Stimulated activated CD4-positive, alpha-beta T cell treated with anti-CD3 and anti-CD28 coated beads, Interleukin-15, amount 100 ng/mL, for 1 hour (primary cell): Measurements from ENCODE around the gene PKM.

Experiments
- DNase-seq, 2 donors: peaks; one replicate each; pipeline ENCODE4 v3.0.0-alpha.2; 2020; ENCODE audit warnings: low read depth in 1 of 2, low spot score in 1 of 2

The PKM gene

DNA sequence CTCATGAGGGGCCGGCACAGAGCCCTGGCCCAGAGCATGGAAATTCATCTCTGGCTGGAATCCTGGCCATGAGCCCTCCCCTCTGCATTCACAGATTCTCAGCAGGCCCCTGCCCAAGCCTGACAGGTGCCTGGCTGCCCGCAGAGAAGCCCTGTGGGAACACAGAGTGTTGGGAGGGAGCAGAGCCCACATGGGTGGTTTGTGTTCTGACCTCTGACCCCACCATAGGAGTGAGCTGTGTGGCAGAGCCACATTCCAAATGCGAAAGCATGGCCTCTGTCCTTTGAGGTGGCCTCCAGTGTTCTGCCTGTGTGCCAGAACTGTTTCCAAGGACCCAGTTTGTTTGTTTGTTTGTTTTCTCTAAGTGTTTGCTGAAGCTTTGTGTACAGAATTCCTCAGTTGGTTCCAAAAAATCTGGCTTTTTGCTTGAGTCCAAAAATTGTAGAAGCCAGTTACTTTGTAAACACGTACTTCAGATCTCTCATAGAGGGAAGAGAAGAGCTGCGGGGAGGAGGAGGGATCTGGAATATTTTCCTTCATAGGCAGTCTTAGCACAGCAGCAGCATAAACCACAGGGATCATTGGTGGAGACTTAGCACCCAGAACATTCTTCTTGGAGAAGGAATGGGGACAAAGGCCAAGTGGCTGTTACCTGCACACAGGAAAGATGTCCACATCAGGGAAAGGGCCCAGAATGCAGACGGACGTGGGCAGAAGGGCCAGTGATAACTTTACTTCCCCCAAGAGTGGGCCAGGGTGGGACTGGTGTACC, 69.4 kb downstream of the PKM start:
- no peak for DNase-seq

DNA sequence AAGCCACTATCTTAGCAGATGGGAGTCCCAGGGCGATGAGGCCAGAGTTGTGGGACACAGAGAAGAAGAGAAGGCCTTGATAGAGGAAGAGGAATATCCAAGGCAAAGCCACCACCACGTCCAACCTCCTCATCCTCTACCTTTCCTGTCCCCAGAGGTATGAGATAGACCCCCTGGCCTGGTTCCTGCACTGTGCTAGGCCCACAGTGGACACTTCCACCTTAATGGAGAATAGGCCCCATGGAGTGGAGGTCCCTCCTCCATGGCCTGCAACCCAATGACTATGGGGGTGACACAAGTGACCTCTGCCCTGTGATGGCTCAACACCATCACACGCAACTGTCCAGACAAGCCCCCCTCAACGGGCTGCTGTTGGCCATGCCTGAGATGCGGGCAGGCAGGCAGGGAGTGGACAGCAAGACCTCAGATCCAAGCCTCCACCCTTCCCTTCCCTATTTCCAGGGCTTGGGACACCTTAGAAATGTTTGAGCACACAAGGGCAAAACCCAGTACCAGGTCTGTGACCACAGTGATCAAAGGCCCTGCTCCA, 70.2 kb downstream of the PKM start:
- no peak for DNase-seq

- no peak for DNase-seq
Measured at GRCh38 chr15:72156928-72157327, 74.1 kb downstream of the PKM start.

DNA sequence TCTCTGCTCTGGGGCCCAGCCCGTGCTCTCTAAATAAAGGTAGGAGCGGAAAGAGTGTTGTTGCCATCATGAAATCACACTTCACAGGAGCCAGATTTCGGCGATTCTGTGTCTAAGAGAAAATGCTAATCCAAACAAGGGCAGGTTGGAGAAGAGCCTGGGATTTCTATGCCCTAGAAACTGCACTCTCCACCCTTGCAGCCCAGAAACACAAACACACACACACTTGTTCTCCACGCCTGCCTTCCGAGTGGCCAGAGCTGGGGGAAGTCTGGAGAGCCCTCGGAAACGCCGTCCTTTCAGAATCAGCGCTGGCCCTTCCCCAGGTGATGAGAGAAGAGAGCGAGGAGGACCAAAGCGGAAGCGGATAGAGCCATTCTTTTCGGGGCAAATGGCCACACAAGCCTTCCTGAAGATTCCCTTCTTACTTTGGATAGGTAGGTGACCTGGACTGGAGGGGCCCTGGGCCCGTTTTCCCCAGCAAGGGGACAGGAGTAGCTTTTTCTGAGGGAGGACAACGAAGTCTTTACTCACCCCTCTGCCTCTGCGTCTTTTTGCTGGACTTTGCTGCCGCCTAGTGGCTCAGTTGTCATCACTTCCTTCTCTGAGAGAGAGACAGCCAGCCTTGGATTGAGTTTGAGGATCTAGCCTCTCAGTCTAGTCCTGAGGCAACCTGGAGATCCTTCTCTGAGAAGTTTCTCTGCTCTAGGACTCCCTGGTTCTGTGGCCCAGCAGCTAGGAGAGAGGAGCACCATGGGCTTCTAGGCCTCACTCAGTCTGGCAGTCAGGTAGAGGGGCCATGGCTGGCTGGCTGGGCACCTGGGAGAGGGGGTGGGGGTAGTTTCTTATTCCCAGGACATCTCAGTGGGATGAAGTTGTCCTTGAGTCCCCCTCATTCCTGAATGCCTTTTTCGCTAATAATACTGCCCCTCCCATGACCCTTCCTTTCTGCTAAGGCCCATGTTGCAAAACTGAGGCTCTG, 75.1 kb downstream of the PKM start:
- peak; percentile 56 to 74 for DNase-seq

- no peak for DNase-seq
Measured at GRCh38 chr15:72155003-72155621, 75.9 kb downstream of the PKM start.

GRCh38 chr15:72154316-72154715, 76.7 kb downstream of the PKM start:
- DNase-seq = no peak

DNA sequence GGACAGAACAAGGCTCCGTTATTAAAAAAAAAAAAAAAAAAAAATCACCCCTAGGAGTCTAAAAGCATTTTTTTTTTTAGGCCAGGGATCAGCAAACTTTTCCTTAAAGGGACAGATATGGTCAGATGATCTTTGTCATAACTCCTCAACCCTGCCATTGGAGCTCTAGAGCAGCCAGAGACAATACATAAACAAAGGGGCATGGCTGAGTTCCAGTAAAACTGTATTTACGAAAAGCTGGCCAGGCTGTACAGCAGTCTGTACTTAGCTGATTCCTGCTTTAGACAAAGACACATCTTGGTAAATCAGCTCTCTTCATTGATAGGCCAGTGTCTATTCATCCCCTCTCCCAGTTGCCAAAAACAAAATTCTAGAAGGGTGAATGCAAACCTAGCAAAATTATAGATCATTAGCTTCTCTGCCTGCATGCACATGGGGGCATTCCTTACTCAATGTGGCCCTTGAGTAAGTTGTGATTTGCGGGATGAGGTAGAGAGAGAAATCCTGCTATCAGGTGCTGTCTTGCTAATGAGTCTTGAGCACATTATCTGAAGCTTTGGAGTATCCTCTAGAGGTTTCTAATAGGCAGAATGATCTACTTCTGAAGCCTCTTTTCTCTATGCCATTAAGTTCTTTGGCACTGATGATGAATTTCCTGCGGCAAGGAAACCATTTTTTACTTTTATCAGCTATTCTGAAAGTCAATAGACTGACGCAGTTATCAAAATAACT, 77.6 kb downstream of the PKM start:
- no peak for DNase-seq
